Natural killer cell (primary cell): ENCODE results near the gene RFNG. TPM values are rescaled to one million over a fixed set of nuclear protein-coding genes. Genes with fewer than 3 reads are reported as not detected.

Experiments
- ATAC-seq, 3 donors: fragments of 150-1000 bp in 2 of 3; fragments of 200-7000 bp in 1 of 3; cut with Tn5 transposase; 1 replicate in 1 of 3; 2 replicates in 2 of 3; pipeline ENCODE4 v1.10.0; 2021; ENCODE audit warnings: mild to moderate bottlenecking in 2 of 3, moderate library complexity in 2 of 3
- DNase-seq, 2 donors: peaks; one replicate each; pipeline versions ENCODE4 v3.0.0 to v3.0.0-alpha.2; 2013 to 2021; ENCODE audit warnings: mixed read lengths in 1 of 2
- H3K27ac ChIP-seq: one replicate; pipeline ENCODE4 v1.5.1; 2013; ENCODE audit warnings: mild to moderate bottlenecking, low read length
- H3K27me3 ChIP-seq: one replicate; pipeline ENCODE4 v1.6.1; 2013; ENCODE audit warnings: low read length; ENCODE audit not compliant: control insufficient read depth, insufficient read depth
- H3K36me3 ChIP-seq: one replicate; pipeline ENCODE4 v1.6.1; 2013; ENCODE audit warnings: low read length; ENCODE audit not compliant: control insufficient read depth, insufficient read depth
- H3K4me1 ChIP-seq: one replicate; pipeline ENCODE4 v1.6.1; 2013; ENCODE audit warnings: low read length; ENCODE audit not compliant: control insufficient read depth, insufficient read depth
- H3K4me3 ChIP-seq: one replicate; pipeline ENCODE4 v1.5.1; 2013; ENCODE audit warnings: low read length
- H3K9me3 ChIP-seq: one replicate; pipeline ENCODE4 v1.6.1; 2013; ENCODE audit warnings: low read length; ENCODE audit not compliant: control insufficient read depth, insufficient read depth
- H3K27ac Mint-ChIP-seq, 2 donors: one replicate each; pipeline ENCODE4 v1.8.0; 2022; ENCODE audit warnings: mild to moderate bottlenecking in 2 of 2, mixed read lengths in 2 of 2, moderate library complexity in 1 of 2
- H3K27me3 Mint-ChIP-seq, 2 donors: one replicate each; pipeline ENCODE4 v1.8.0; 2022; ENCODE audit warnings: low read depth in 2 of 2, mixed read lengths in 2 of 2
- H3K36me3 Mint-ChIP-seq: one replicate; pipeline ENCODE4 v1.8.0; 2022; ENCODE audit warnings: mixed read lengths
- H3K4me1 Mint-ChIP-seq, 2 donors: one replicate each; pipeline ENCODE4 v1.8.0; 2022; ENCODE audit warnings: mixed read lengths in 2 of 2
- H3K4me3 Mint-ChIP-seq: one replicate; pipeline ENCODE4 v1.8.0; 2022; ENCODE audit warnings: mild to moderate bottlenecking, moderate library complexity, mixed read lengths
- H3K9me3 Mint-ChIP-seq, 2 donors: one replicate each; pipeline ENCODE4 v1.8.0; 2022; ENCODE audit warnings: mixed read lengths in 2 of 2
- WGBS: methylation state at CpG from one replicate; pipeline ENCODE4 v1.1.7; 2013; ENCODE audit warnings: missing lambda C conversion rate; ENCODE audit not compliant: insufficient coverage; 5-methylcytosine and 5-hydroxymethylcytosine counted together
- intact Hi-C: fragments of 100-400 bp; cut with micrococcal nuclease; formaldehyde crosslinking; loops from one replicate; pipeline ENCODE4 v1.14.2; 2022
- total RNA-seq, 4 donors: library from RNA; stranded (reverse); fragments of 120-200 nt in 1 of 4; gene quantifications; one replicate each; pipeline versions ENCODE4 v1.2.3 to v1.2.4, GENCODE V29; 2013 to 2022
- TF ChIP-seq, protein P1 (sequence below): fragments of 200-600 bp; IDR thresholded peaks from one replicate; pipeline ENCODE4 v1.8.0; 2022; ENCODE audit warnings: antibody characterized with exemption

Gene RFNG
- total RNA-seq, 3 donors from 2014 or later (not counting 1 experiment from before 2014, with no cell fraction given), result 22.7 to 26.7 (median 23.2) TPM

- Mint-ChIP-seq H3K27me3 (peaks cover 0 to 6% of the 10 kb centered on the region in 2 donors), H3K36me3 (no peaks in the 10 kb centered on the region), H3K27ac (peak within 1 kb of the TSS in 1 of 2 donors; percentile 58), H3K9me3 (no peaks in the 10 kb centered on the region), H3K4me1 (peaks cover 0 to 23% of the 10 kb centered on the region in 2 donors), H3K4me3 (peak within 1 kb of the TSS; percentile 93)
- TF ChIP-seq, protein P1, sequence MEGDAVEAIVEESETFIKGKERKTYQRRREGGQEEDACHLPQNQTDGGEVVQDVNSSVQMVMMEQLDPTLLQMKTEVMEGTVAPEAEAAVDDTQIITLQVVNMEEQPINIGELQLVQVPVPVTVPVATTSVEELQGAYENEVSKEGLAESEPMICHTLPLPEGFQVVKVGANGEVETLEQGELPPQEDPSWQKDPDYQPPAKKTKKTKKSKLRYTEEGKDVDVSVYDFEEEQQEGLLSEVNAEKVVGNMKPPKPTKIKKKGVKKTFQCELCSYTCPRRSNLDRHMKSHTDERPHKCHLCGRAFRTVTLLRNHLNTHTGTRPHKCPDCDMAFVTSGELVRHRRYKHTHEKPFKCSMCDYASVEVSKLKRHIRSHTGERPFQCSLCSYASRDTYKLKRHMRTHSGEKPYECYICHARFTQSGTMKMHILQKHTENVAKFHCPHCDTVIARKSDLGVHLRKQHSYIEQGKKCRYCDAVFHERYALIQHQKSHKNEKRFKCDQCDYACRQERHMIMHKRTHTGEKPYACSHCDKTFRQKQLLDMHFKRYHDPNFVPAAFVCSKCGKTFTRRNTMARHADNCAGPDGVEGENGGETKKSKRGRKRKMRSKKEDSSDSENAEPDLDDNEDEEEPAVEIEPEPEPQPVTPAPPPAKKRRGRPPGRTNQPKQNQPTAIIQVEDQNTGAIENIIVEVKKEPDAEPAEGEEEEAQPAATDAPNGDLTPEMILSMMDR, result no peak
- under 1% methylated on average over 96 of the region's 96 CpGs for WGBS
- no peak within 1 kb of the TSS for H3K27ac ChIP-seq
- ATAC-seq (peak; percentile 4 to 20 (median 6)), DNase-seq (peak in 1 of 2 donors; percentile 43)
- peaks cover 31% of the 10 kb centered on the region for H3K4me1 ChIP-seq
- no peaks in the 10 kb centered on the region for H3K9me3 ChIP-seq
- H3K27me3 ChIP-seq, result peaks cover 6% of the 10 kb centered on the region
- intact Hi-C loops, result no loop called here
- no peaks in the 10 kb centered on the region for H3K36me3 ChIP-seq
- peak within 1 kb of the TSS; percentile 30 for H3K4me3 ChIP-seq
Measured at GRCh38 chr17:82031303-82031884, 20.2 kb downstream of the RFNG start, which contains the start of gene RAC3. TSS of gene RAC3 (plus strand) at chr17:82031678. CDS start at chr17:82031762, 84 bp downstream.

- 1% methylated on average over 94 of the region's 94 CpGs for WGBS
- Histone ChIP-seq H3K4me3 (peak overlapping the region; percentile 30), H3K9me3 (no peaks in the 10 kb centered on the region), H3K27me3 (peaks cover 6% of the 10 kb centered on the region), H3K36me3 (no peaks in the 10 kb centered on the region), H3K27ac (no peak overlapping the region), H3K4me1 (peaks cover 24% of the 10 kb centered on the region)
- H3K4me3 Mint-ChIP-seq, result peak overlapping the region; percentile 93
- no peaks in the 10 kb centered on the region for H3K36me3 Mint-ChIP-seq
- ATAC-seq (peak; percentile 88 to 93 (median 92)), DNase-seq (peak; percentile 75 to 92)
- no peaks in the 10 kb centered on the region for H3K9me3 Mint-ChIP-seq
- peaks cover 0 to 18% of the 10 kb centered on the region in 2 donors for H3K4me1 Mint-ChIP-seq
- intact Hi-C loops, result loop anchor here (1.0 kb wide), 1 partner anchor 124 kb away; no protein-coding TSS in a partner anchor
- H3K27ac Mint-ChIP-seq, result peak overlapping the region in 1 of 2 donors; percentile 58
- TF ChIP-seq, protein P1, result peak; percentile 98
- peaks cover 0 to 6% of the 10 kb centered on the region in 2 donors for H3K27me3 Mint-ChIP-seq
Measured at GRCh38 chr17:82030470-82031302, 20.9 kb downstream of the RFNG start.

DNA sequence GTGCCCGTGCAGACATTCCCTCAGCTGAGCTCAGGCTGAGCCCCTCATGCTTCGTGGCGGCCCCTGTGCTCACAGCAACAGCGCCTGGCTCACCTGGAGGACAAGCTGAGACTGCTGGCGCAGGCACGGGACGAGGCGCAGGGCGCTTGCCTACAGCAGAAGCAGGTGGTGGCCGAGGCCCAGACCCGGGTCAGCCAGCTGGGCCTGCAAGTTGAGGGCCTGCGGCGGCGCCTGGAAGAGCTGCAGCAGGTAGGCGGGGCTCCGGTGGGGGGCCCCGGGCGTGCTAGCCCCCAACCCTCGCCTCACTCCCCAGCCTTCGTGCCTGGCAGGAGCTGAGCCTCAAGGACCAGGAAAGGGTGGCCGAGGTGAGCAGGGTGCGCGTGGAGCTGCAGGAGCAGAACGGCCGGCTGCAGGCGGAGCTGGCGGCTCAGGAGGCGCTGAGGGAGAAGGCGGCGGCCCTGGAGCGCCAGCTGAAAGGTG, 21.6 kb downstream of the RFNG start:
- H3K9me3 Mint-ChIP-seq, result no peaks in the 10 kb centered on the region
- TF ChIP-seq, protein P1, result no peak
- H3K27me3 Mint-ChIP-seq, result peaks cover 0 to 6% of the 10 kb centered on the region in 2 donors
- peak overlapping the region in 1 of 2 donors; percentile 58 for H3K27ac Mint-ChIP-seq
- H3K4me1 ChIP-seq, result peaks cover 22% of the 10 kb centered on the region
- DNase-seq, result no peak
- intact Hi-C loops, result loop anchor here (1.0 kb wide), 1 partner anchor 124 kb away; no protein-coding TSS in a partner anchor
- no peaks in the 10 kb centered on the region for H3K36me3 ChIP-seq
- H3K4me1 Mint-ChIP-seq, result peaks cover 0 to 12% of the 10 kb centered on the region in 2 donors
- no peak for ATAC-seq
- H3K27ac ChIP-seq, result no peak overlapping the region
- H3K27me3 ChIP-seq, result peaks cover 6% of the 10 kb centered on the region
- WGBS, result 79% methylated on average over 31 of the region's 31 CpGs
- H3K4me3 Mint-ChIP-seq, result peak overlapping the region; percentile 65
- H3K36me3 Mint-ChIP-seq, result no peaks in the 10 kb centered on the region
- H3K9me3 ChIP-seq, result no peaks in the 10 kb centered on the region
- H3K4me3 ChIP-seq, result no peak overlapping the region
